Activated CD8-positive, alpha-beta memory T cell treated with anti-CD3 and anti-CD28 coated beads for 1 hour (primary cell): ENCODE results near the gene PTPN7.
A peak's percentile ranks its signal among the peaks of the same experiment; 100 is the strongest.
"Not testable (repeated sequence)": the region's sequence is repeated elsewhere in the genome, so short reads cannot be mapped to it uniquely, and the experiment has no call there.

ENCODE experiments used
- DNase-seq, 2 donors: peaks; one replicate each; pipeline ENCODE4 v3.0.0-alpha.2; 2020; ENCODE audit warnings: low read depth in 1 of 2; ENCODE audit errors: extremely low read depth in 1 of 2

The PTPN7 gene

DNA sequence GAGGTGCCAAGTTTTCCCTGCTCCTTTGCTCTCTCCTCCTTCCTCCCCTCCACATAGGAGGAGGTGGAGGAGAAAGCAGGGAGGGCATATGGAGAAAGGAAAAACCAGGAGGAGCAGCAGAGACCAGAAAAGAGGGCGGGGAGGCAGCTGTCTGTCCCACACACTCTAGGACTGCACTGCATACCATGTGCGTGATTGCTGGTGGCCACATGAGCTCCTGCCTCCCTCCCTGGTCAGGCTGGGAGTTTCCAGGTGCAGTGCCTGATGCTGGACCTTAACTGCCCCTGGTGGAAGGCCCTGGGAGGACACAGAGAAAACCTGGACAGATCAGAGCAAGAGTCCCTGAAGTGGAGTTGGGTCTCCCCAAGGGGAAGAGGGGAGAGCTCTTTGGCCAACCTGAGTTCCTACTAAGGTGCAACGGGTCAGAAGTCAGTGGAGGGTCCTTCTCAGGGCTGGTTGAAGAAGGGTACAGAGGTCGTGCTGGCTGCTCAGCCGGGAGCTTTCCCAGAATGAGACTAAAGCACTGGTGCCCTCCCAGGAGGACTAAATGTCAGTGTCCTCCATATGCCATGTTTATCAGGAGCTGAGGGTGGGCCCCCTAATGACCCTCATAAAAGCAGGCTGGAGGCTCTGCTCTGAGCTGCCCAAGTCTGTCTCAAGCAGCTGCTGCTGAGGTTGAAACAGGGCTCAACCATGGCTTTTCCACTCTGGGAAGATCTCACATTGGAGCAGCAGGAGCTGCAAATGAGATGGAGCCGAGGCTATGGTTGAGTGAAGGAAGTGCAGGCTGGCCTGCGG is 29.7 kb upstream of the PTPN7 start:
- no peak for DNase-seq

DNA sequence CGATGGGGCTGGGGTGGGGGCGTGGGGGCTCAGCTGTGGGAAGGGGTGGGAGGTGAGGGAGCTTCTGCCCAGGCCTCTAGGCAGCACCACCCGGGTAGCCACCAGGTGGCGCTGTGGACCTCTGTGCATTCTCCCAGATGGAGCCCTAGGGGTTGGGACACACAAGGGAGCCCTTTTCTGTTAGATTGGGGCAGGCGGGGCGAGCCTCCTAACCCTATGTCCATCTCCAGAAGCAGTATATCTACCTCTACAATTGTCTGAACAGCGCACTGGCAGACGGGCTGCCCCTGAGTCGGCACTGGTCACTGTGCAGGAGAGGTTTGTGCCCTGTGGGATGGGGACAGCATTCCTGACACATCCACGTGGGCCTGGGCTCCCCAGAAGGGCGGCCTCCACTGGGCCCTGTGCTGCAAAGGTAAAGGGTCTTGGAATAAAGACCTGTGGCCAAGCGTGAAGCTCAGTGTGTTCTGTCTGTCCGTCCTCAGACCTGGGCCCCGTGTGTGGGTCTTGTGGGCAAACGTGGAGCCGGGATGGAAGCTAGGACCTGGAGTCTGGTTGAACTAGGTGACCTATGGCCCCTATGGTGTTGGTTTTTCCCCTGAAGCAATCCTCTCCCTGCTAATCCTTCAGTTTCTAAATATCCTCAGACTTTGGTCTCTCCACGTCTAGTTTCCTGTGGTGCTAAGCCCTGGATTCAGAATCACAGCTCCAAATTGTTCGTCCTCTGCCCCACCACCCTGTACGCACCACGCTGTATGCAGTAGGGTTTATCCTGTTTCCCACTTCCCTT is 28.8 kb upstream of the PTPN7 start:
- peak; percentile 49 to 75 for DNase-seq

DNA sequence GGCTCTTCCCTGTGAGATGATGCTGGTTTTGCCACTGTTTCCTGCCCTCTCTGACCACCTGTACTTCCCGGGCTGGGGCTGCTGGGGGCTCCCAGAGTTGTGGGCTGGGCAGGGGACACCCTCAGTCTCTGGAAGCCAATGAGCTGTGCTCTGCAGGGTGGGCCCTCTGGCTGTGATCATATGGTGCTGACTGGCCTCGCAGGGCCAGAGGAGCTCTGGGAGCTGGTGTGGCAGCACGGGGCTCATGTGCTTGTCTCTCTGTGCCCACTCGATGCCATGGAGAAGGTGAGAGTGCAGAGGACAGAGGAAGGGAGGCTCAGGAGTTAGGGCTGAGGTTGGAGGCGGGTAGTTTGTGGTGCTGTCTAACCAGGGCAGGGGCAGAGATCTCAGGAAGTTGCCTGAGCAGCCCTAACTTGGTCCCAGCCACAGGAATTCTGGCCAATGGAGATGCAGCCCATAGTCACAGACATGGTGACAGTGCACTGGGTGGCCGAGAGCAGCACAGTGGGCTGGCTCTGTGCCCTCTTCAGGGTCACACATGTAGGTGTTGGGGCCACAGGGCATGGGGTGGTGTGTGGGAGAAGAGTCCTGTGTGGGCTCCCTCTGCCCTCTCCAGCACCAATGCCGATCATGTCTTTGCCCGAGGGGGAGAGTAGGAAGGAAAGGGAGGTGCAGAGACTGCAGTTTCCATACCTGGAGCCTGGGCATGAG is 27.4 kb upstream of the PTPN7 start:
- DNase-seq: no peak

DNA sequence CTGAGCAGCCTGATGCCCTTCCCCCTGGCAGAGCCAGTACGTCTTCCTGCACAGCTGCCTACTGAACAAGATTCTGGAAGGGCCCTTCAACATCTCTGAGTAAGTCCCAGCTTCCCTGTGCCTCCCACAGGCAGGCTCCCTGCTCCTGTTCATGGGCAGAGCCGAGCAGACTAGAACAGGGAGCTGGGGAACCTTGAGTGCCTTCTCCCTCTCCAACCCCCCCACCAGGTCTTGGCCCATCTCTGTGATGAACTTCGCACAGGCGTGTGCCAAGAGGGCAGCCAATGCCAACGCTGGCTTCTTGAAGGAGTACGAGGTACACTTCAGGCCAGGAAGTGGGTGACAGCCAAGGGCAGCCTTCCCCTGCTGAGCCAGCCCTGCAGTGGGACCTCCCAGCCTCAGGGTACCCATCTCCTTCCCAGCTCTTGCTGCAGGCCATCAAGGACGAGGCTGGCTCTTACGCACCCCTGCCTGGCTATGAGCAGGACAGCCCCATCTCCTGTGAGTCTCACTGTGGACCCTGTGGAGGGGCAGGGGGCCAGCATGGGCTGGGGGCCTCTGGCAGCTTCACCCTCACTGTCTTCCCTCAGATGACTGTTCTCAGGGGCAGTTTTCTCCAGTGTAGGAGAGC is 26.8 kb upstream of the PTPN7 start:
- DNase-seq: no peak

DNA sequence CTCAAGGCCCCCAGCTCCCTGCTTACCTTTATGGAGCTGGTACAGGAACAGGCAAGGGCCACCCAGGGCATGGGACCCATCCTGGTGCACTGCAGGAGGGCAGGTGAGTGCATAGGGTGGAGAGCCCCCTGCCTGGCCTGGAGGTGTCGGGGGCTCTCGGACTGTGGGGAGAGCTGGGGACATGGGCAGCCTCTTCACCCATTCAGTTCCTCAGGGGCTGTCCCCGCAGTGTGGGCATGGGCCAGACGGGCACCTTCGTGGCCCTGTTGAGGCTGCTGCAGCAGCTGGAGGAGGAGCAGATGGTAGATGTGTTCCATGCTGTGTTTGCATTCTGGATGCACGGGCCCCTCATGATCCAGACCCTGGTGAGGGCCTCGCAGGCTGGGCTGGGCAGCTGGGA is 25.9 kb upstream of the PTPN7 start:
- DNase-seq: no peak

DNA sequence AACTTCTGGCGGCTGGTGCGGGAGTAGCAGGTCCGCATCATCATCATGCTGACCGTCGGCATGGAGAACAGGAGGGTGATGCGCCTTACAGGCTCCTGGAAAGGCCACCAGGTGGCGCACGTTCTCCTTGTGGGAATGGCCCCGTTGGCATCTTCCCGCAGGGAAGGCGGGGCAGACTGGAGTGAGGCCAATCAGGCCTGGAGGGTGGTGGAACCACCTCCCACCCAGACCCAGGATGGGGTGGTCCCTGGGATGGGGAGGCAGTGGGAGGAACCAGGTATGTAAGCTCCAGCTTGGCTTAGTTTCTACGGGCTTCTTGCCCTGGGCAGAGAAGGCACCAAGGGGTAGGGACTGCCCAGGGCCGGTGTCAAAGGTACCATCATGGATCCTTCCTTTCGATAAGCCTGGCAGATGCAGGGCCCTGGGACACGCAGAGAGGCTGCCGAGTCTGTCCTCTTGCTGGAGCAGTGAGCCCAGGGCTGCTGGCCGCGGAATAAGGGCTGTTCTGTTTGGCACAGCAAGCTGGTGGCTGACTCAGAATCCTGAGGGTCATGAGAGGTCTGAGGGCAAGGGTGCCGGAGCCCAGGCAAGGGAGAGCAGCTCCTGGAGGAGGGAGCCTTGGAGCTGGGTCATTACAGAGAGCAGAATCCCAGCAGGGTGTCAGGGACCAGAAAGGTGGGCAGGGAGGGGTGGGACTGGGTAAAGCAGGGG is 24.5 kb upstream of the PTPN7 start:
- peak in 1 of 2 donors; percentile 61 for DNase-seq

DNA sequence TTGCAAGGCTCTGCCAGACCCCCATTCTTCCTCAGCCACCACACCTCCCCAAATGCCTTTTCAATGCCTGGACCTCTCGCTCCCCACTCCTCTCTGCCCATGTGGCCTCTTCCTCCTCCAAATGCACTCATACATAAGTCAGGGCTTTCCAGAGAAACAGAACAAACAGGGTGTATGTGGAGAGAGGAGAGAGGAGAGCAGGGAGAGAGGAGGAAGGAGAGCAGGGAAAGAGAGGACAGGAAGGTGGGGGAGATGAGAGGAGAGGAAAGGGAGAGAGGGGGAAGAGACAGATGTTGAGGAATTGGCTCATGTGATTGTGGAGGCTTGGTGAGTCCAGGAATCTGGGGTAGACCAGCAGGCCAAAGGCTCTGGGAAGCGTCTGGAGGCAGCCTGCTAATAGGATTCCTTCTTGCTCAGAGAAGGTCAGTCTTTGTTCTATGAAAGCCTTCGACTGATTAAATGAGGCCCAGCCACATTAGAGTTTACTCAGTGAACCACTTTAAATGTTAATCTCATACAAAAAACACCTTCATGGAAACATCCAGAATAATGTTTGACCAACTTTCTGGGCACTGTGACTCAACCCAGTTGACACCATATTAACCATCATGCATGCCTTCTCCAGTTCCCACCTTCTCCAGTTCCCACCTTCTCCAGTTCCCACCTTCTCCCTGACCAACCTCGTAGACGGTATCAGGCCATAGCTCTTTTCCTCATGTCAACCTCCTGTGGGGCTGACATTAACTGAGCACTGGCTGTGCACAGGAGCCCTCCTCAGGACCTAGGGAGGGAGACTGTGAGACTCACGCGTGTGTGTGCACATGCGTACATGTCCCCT is 21.9 kb upstream of the PTPN7 start:
- DNase-seq: no peak

DNA sequence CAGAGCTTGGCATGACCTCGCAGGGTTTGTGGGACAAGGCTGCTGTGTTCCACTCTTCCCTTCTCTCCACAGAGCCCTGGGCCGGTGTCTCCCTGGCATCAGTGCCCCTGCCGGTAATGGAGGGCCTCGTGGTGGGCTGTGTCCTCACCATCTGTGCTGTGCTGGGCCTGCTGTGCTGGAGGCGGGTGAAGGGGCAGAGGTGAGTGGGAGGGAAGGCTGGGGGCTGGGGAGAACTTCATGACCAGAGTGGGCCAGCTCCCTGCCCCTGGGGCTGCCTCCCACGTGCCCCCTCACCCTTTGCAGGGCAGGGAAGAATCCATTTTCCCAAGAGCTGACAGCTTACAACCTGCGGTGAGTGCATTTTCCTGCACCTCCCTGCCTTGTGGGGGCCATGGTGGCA is 21.2 kb upstream of the PTPN7 start:
- no peak for DNase-seq

DNA sequence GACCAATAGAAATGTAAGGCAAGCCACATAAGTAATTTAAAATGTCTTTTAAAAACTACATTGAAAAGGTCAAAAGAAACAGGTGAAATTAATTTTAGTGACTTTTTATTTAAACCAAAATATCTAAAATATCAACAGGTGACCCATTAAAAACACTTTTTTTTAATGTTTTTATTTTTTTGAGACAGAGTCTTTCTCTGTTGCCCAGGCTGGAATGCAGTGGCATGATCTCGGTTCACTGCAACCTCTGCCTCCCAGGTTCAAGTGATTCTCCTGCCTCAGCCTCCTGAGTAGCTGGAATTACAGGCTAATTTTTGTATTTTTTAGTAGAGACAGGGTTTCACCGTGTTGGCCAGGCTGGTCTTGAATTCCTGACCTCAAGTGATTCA is 20.3 kb upstream of the PTPN7 start:
- DNase-seq: not testable (repeated sequence)

DNA sequence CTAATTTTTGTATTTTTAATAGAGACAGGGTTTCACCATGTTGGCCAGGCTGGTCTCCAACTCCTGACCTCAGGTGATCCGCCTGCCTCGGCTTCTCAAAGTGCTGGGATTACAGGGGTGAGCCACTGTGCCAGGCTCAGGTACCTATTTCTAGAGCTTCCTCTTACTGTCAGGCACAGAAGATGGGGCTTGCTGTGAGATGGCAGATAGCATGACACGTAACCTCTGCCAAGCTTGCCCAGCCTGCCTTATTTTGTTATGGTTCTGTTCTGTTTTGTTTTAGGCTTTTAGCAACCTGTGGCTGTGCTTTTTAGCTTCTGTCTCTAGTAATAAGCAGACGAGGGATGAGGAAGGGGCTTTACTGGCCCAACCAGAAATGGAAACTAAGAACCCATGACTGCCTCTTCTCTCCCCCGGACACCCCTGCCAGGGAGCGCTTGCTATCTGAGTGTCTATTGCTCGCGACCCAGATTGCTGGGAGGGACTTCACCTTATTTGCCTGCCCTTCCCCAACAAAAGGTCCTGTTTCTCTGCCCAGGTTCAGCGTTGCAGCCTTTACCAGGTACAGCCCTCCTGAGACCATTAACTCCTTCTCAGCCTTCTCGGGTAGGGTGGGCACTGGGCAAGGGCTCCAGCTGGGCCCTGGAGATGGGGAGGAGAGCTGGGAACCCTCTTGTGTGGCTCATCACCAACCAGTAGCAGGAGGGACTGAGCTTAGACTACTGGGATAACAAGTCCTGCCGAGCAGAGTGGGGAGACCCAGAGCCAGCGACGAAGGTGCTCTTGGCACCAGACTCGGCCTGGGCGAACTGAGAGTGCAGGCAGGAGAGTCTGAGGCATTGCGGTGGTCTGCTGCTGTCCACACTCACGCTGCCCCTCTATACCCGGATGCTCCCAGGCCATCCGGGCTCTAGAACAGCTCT is 19.7 kb upstream of the PTPN7 start:
- no peak for DNase-seq

DNA sequence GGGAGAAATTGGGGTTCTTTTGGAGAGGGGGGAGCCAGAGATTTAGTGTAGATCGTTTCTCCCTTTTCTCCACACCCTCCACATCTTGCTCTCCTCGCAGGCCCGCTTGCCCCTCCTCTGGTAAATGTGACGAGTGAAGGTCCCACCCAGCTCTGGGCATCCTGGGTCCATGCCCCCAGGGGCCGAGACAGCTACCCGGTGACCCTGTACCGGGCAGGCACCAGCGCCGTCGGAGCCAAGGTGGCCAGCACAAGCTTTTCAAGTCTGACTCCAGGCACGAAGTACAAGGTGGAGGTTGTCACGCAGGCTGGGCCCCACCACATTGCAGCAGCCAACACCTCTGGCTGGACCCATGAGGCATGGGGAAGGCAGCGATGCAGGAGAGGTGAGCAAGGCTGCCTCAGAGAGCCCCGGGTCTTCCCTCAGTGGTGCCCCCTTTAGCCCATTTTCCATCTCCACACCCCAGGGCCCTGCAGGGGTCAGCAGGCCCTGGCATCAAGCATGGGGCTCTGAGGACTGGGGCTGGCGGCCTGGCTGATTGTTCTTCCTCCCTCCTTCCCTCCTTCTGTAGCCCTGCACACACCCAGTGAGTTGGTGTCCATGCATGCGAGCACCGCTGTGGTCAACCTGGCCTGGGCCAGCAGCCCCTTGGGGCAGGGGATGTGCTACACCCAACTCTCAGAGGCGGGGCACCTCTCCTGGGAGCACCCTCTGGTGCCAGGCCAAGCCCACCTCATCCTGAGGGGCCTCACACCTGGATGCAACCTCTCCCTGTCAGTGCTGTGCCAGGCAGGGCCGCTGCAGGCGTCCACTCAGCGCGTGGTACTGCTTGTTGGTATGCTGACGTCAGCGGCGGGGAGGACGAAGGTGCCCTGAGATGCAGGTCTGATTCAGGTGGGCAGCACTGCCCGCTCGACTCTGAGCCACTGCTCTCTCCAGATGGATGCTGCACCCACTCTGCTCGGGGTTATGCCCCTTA is 16.8 kb upstream of the PTPN7 start:
- DNase-seq: no peak

DNA sequence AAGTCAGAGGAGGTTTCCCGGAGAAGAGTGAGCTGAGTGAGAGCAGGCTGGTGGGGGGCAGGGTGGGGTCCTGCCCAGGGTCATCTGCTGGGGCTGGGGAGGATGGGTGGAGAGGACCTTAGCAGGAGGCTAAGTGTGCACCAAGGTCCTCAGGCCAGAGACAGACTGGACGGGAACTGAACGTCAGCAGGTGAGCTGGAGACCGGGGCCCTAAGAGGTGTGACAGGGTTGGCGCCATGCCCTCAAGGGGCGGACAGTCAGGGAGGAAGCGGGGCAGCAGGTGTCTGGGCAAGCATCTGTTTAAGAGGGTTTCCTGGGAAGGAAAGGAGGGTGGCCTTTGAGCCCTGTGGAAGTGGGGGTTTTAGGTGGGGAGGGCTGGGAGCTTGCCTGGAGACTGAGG is 13.6 kb upstream of the PTPN7 start:
- DNase-seq: no peak

DNA sequence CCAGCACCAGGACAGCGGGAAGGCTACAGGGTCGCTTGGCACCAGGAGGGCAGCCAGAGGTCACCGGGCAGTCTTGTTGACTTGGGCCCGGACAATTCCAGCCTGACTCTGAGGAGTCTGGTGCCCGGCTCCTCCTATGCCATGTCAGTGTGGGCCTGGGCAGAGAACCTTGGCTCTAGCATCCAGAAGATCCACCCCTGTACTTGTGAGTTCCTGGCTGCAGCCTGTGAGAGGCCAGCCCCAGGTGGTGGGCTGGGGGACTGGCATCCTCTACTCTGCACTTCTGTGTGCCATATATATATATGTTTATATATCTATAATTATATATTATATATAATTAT is 11.6 kb upstream of the PTPN7 start:
- no peak for DNase-seq

DNA sequence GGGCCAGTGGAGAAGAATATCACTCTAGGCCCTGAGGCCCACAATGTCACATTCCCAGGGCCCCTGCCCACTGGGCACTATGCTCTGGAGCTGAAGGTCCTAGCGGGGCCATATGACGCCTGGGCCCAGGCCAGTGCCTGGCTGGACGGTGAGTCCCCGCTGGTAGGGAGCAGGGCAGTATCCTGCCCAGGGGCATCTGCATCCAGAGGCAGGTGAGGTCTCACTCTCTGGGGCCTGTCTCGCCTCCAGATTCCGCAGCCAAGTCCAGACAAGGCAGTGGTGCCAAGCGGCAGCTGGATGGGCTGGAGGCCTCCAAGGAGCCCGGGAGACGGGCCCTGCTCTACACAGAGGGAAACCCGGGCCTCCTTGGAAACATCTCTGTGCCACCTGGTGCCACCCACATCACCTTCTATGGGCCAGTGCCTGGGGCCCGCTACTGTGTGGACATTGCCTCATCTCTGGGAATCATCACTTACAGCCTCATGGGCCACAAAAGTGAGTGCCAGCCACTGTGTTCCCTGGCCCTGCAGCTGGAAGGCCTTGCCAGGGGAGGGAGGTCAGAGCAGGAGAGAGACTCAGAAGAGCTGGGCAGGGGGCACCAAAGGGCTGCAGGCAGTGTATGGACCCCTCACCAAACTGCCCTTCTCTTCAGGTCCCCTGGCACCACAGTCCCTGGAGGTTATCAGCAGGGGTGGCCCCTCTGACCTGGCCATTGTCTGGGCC is 11.1 kb upstream of the PTPN7 start:
- DNase-seq: no peak

DNA sequence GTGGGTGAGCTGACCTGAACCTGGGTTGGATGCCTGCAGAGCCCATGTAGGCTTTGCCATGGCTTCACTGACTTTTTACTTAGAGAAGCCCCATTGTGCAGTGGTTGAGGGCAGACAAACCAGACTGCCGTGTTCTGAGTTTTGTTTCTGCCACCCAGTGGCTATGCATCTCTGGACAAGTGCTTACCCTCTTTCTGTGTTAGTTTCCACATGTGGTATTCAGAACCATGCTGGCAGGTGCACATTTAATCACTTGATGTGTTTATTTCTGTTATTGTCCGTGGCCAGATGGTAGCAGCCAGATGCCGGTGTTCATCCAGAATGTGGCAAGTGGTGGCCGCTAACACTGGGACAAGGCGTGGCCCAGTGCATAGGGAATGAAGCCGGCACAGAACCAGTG is 10.3 kb upstream of the PTPN7 start:
- DNase-seq: no peak

DNA sequence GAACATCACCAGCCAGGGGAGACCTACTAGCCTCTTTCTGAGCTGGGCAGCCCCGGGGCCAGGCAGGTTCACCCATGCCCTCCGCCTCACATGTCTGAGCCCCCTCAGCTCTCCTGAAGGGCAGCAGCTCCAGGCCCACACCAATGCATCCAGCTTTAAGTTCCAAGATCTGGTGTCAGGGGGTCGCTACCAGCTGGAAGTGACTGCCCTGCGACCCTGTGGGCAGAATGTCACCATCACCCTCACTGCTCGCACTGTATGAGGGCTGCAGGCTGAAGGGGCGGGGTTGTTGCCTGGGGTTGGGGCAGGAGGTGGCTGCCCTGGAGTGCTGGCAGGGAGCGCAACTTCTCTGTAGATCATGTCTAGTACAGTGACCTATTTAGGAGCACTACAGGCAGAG is 8.5 kb upstream of the PTPN7 start:
- no peak for DNase-seq
